Activated CD8-positive, alpha-beta memory T cell treated with anti-CD3 and anti-CD28 coated beads for 48 hours (primary cell): ENCODE results near the gene TUBGCP5.
"Not testable (repeated sequence)": the region's sequence is repeated elsewhere in the genome, so short reads cannot be mapped to it uniquely, and the experiment has no call there.

Experiments used
- DNase-seq, 3 experiments: peaks; one replicate each; pipeline ENCODE4 v3.0.0-alpha.2; 2020; ENCODE audit warnings: low read depth in 2 of 3, low spot score in 2 of 3

Gene TUBGCP5

DNA sequence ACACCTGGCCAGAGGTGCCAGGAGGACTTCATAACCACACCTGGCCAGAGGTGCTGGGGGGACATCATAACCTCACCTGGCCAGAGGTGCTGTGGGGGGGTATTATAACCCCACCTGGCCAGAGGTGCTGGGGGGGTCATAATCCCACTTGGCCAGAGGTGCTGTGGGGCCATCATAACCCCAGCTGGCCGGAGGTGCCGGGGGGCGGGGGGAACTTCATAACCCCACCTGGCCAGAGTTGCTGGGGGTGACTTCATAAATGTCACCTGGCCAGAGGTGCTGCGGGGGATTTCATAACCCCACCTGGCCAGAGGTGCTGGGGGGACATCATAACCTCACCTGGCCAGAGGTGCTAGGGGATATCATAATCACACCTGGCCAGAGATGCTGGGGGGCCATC lies 4.2 kb upstream of the TUBGCP5 start:
- not testable (repeated sequence) for DNase-seq

GRCh38 chr15:23041736-23042135 lies 2.4 kb upstream of the TUBGCP5 start:
- not testable (repeated sequence) for DNase-seq

GRCh38 chr15:23039917-23040281 lies 530 bp upstream of the TUBGCP5 start:
- no peak for DNase-seq

GRCh38 chr15:23038726-23039142 lies 635 bp downstream of the TUBGCP5 start:
- DNase-seq, result peak in 1 of 3 experiments; percentile 6

DNA sequence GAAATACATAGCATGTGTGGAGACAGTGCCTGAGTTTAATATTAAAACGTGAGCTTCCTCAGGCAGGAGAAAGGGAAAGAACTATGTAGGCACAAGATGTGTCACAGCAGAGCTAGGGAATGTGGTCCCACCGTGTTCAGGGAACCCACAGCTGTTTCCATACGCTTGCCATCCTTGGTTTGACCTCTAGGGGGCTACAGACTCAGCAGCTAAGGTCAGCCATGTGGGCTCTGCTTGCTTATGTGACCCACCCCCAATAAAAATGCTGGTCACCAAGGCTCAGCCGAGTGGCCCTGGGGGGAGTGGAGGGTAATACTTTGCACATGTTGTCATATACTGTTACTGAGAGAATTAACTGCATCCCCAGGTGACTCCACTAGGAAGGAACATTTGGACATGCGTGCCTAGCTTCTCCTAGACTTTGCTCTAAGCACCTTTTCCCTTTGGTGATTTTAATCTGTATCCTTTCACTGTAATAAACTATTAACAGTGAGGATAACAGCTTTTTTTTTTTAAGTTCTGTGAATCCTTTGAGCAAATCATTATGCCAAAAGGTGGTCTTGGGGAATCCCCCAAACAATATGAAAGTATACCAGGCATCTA lies 3.3 kb downstream of the TUBGCP5 start:
- DNase-seq, result peak in 2 of 3 experiments; percentile 12 to 31

- DNase-seq, result no peak
Observed at GRCh38 chr15:23033979-23034378, 5.4 kb downstream of the TUBGCP5 start.

DNA sequence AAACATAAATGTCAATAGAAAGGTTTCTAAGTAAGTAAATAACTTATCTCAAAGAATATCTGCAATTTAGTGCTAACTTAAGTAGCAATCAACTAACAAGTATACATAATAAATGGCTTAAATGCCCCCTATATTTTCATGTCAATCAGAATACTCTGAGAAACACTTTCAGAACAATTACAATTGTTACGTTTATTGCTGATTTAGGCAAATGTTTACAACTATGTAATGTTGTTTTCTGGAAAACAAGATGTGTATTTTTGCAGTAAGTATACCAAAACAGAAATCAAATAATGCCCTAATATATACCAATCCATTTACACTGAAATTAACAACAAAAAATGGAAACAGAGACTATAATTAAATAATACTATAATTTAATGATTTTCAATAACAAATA lies 13.2 kb downstream of the TUBGCP5 start:
- no peak for DNase-seq

GRCh38 chr15:23022156-23022555 lies 17.2 kb downstream of the TUBGCP5 start:
- DNase-seq, result no peak

- DNase-seq, result no peak
Observed at GRCh38 chr15:23014394-23015000, 24.9 kb downstream of the TUBGCP5 start.

DNA sequence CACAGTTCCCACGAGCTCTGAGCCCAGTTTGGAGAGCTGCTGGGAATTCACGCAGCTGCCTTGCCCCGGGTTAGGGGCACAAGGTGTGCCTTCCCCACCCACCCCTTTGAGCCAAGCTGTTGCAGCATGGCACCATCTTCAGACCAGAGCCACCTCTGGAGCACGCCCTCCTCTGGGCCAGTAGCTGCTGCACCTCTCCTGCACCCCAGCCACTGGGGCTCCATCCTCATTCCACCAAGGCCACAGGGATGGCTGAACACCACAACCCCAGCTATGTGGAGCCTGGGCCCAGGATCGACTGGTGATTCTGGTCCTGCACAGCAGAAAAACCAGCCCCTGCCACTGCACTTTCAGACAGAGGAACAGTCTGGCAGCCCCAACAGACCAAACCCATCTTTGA lies 25.7 kb downstream of the TUBGCP5 start:
- DNase-seq, result no peak

DNA sequence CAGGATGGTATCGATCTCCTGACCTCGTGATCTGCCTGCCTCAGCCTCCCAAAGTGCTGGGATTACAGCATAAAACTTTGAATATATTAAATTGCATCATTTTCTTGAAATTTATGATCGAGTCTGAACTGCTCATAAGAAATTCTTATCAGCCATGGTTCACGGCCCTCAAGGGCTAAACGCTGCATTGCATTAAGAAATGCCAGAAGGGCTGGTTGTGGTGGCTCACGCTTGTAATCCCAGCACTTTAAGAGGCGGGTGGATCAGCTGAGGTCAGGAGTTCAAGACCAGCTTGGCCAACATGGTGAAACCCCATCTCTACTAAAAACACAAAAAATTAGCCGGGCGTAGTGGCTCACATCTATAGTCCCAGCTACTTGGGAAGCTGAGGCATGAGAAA lies 26.8 kb downstream of the TUBGCP5 start:
- not testable (repeated sequence) for DNase-seq

DNA sequence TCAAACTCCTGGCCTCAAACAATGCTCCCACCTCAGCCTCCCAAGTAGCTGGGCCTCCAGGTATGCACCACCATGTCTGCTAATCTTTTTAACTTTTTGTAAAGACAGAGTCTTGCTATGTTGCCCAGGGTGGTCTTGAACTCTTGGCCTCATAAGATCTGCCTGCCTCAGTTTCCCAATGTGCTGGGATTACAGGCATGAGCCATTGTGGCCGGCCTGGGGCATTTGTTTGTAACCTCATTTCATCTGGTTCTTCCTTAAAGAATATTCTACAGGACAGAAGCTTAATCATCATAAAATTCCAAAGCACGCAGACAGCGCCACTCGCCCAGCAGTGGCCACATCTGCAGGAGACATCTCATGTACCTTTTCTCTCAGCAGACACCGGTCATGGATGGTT lies 35.6 kb downstream of the TUBGCP5 start:
- no peak for DNase-seq

GRCh38 chr15:23002920-23003319 lies 36.4 kb downstream of the TUBGCP5 start:
- no peak for DNase-seq

DNA sequence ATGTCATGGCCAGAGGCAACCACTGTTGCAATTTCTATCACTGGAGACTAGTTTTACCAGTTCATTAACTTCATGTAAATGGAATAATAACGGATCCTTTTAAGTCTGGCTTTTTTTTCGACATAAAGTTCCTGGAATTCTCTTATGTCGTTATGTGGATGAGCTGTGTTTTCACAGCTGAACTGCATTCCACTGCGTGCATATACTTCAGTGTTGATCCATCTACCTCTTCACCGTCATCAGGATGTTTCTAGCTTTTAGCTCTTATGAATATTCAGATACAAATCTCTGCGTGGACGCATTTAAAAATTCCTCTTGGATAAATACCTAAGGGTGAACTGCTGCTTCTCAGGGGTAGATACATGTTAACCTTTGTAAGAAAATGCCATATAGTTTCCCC lies 43.6 kb downstream of the TUBGCP5 start:
- DNase-seq, result no peak

GRCh38 chr15:22992024-22992326 lies 47.4 kb downstream of the TUBGCP5 start:
- DNase-seq, result no peak

DNA sequence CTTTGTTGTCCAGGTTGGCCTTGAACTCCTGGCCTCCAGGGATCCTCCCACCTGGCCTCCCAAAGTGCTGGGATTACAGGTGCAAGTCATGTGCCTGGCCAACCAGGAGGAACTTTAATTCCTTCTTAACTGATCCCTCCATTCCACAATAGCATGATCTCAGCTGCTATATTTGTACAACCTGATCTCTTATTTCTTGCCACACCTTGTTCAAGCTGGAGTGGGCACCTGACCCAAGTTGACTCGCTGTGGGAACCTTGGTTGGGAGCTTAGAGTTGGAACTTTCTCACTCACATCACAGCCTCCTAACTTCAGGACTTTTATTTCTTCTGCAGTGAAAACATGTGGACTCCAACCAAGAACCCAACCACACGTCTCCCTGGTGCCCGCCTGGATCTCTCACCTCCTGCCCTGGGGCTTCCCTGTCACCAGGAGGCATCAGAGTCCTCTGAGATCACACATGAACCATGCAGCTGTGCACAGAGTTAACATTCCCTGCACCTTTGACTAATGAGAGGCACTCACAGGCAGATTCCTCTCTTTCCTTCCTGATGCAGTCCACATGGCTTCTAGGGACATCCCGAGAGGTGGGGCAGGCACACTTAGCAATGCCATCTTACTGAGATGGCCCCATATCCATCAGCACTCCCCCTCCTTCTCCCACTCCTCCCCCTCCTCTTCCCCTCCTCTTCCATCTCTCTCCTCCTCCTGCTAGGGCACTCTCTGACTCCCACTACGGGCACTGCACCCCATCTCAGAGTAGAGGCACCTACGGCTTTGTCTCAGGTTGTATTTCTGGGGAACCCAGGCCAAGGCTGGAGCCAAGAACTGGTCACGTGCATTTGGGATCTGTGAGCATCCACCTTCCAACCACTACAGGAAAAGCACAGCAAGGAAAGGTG lies 49.5 kb downstream of the TUBGCP5 start:
- no peak for DNase-seq

- no peak for DNase-seq
Observed at GRCh38 chr15:22988811-22989210, 50.6 kb downstream of the TUBGCP5 start.

GRCh38 chr15:22981931-22982330 lies 57.4 kb downstream of the TUBGCP5 start:
- not testable (repeated sequence) for DNase-seq

DNA sequence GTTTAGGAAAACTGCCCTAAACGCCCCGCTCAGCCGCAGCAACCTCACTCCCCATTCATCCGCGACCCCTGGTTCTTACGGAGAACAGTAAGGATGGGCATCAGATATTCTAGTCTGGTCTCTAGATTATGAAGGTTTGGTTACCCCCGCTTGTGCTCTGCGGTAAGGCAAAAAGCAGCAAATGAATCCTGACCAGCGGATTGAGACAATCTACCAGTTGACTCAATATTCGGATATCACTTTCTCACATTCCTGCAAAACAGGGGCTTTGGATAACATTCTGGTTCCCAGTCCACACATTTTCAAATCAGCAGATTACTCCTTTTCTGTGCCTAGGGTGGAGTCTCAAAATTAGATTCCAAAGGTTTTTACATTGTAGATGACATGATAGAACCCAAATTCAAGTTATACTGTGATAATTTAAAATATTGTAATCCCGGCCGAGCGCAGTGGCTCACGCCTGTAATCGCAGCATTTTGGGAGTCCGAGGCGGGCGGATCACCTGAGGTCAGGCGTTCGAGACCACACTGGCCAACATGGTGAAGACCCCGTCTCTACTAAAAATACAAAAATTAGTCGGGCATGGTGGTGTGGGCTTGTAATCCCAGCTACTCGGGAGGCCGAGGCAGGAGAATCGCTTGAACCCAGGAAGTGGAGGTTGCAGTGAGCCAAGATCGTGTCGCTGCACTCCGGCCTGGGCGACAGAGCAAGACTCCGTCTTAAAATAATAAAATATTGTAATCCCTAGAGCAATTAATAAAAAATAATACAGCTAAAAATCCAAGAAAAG lies 58.1 kb downstream of the TUBGCP5 start:
- no peak for DNase-seq

DNA sequence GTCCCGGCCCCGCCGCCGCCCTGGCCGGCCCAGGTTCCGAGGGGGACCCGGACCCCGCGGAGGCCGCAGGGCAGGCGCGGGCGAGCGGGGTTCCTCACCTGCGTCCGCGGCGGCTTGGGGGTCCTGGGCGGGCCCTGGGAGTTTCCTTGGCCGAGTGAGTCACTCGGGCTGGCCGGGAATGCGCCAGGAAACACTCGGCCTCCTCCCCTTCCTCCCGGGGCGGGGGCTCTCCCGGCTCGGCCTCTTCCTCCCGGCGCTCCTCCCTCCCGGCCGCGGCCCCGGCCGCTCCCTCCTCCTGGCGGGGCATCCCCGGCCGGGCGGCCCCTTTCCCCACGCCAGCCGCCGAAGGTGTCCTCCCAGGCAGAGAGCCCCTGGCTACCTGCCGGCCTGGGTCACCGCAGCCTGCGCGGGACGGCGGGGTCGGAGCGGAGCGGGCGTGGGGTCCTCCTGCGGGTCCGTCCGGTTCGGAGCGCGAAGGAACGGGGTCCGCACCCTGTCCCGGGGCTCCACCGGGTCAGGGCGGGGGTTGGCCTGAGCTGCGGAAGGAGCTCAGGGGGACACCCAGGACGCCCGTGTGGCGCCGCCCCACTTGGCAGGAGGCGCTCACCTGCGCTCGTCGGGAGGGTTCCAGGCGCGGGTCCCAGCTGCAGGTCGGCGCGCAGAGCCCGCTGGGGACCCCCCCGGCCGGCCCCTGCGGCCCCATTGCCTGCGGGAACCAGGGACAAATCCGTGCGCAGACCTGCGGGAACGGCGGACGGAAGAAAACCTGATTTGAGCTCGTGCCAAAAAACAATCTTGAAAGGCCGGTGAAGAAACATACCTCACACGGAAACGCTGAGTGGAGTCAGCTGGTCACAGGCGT lies 58.9 kb downstream of the TUBGCP5 start, which contains the start of gene CYFIP1:
Gene CYFIP1, minus strand, starts transcription at position 180 of the 862 bp plus-strand sequence. CDS start 33,083 bp downstream, outside the sequence.
- DNase-seq, result peak in 2 of 3 experiments; percentile 8 to 9
